WTC11 (cell line): ENCODE results near the gene GPRIN2. TPM values are rescaled to one million over a fixed set of nuclear protein-coding genes. Genes with fewer than 3 reads are reported as not detected.

ENCODE experiments used
- ATAC-seq: fragments of 200-7000 bp; cut with Tn5 transposase; 2 replicates; pipeline ENCODE4 v1.10.0; 2021; ENCODE audit warnings: mild to moderate bottlenecking, moderate library complexity
- CTCF ChIA-PET: fragments of 300-600 bp; sonication (Branson Sonifier 250); formaldehyde crosslinking; loops from one replicate; lab custom pipeline; 2021; ENCODE audit warnings: antibody characterized with exemption; lab: Charles Lee
- POLR2A ChIA-PET: fragments of 350-600 bp; sonication (Branson Sonifier 250); formaldehyde crosslinking; loops from one replicate; lab custom pipeline; 2021; ENCODE audit warnings: antibody characterized with exemption; lab: Charles Lee
- DNase-seq: peaks from one replicate; pipeline ENCODE4 v3.0.0; 2021; ENCODE audit warnings: low spot score
- H3K27ac Mint-ChIP-seq: 2 replicates; pipeline ENCODE4 v1.8.0; 2021; ENCODE audit warnings: mixed read lengths
- H3K27me3 Mint-ChIP-seq: 2 replicates; pipeline ENCODE4 v1.8.0; 2021; ENCODE audit warnings: low read depth, mild to moderate bottlenecking, moderate library complexity, mixed read lengths
- H3K36me3 Mint-ChIP-seq: 2 replicates; pipeline ENCODE4 v1.8.0; 2021; ENCODE audit warnings: mixed read lengths
- H3K4me1 Mint-ChIP-seq: 2 replicates; pipeline ENCODE4 v1.8.0; 2022; ENCODE audit warnings: mixed read lengths
- H3K4me3 Mint-ChIP-seq: 2 replicates; pipeline ENCODE4 v1.8.0; 2021; ENCODE audit warnings: mild to moderate bottlenecking, moderate library complexity, mixed read lengths
- H3K9me3 Mint-ChIP-seq: 2 replicates; pipeline ENCODE4 v1.8.0; 2021; ENCODE audit warnings: mixed read lengths
- ATF2 ChIP-seq: sonication (generic); formaldehyde crosslinking; IDR thresholded peaks from 2 replicates; pipeline ENCODE4 v1.8.1; 2022; ENCODE audit warnings: low read depth, missing genetic modification reagents, borderline replicate concordance
- CDX4 ChIP-seq: fragments of 250-450 bp; sonication (Bioruptor Pico); IDR thresholded peaks from 2 replicates; pipeline ENCODE4 v1.9.0; 2021; ENCODE audit warnings: moderate library complexity, mild to moderate bottlenecking, inconsistent platforms, borderline replicate concordance
- ERG ChIP-seq: fragments of 250-450 bp; sonication (Bioruptor Pico); IDR thresholded peaks from 2 replicates; pipeline ENCODE4 v1.8.0; 2021; ENCODE audit warnings: mild to moderate bottlenecking
- FOXJ3 ChIP-seq: sonication (generic); formaldehyde crosslinking; IDR thresholded peaks from 2 replicates; pipeline ENCODE4 v1.9.0; 2021; ENCODE audit warnings: missing genetic modification reagents, mild to moderate bottlenecking, borderline replicate concordance
- FOXP1 ChIP-seq: sonication (generic); formaldehyde crosslinking; IDR thresholded peaks from 2 replicates; pipeline ENCODE4 v1.8.0; 2022; ENCODE audit warnings: missing genetic modification reagents, mild to moderate bottlenecking, moderate library complexity, borderline replicate concordance
- GABPB1 ChIP-seq: sonication (generic); formaldehyde crosslinking; IDR thresholded peaks from 2 replicates; pipeline ENCODE4 v1.8.1; 2023; ENCODE audit warnings: mild to moderate bottlenecking, missing genetic modification reagents
- JUN ChIP-seq: sonication (generic); formaldehyde crosslinking; IDR thresholded peaks from 2 replicates; pipeline ENCODE4 v1.8.0; 2023; ENCODE audit warnings: mild to moderate bottlenecking, missing genetic modification reagents
- MLX ChIP-seq: sonication (generic); formaldehyde crosslinking; IDR thresholded peaks from 2 replicates; pipeline ENCODE4 v1.8.1; 2023; ENCODE audit warnings: mild to moderate bottlenecking, missing genetic modification reagents, moderate library complexity
- NR3C1 ChIP-seq: sonication (generic); formaldehyde crosslinking; conservative IDR thresholded peaks from 2 replicates; pipeline ENCODE4 v1.8.1; 2023; ENCODE audit warnings: low read depth, mild to moderate bottlenecking, missing genetic modification reagents
- PRRX2 ChIP-seq: fragments of 250-450 bp; sonication (Bioruptor Pico); IDR thresholded peaks from 2 replicates; pipeline ENCODE4 v1.8.0; 2021; ENCODE audit warnings: mild to moderate bottlenecking
- SMAD4 ChIP-seq: sonication (generic); formaldehyde crosslinking; IDR thresholded peaks from 2 replicates; pipeline ENCODE4 v1.8.0; 2022; ENCODE audit warnings: mild to moderate bottlenecking, missing genetic modification reagents
- SOX15 ChIP-seq: fragments of 250-450 bp; sonication (Bioruptor Pico); IDR thresholded peaks from 2 replicates; pipeline ENCODE4 v1.9.0; 2021; ENCODE audit warnings: mild to moderate bottlenecking
- TCF7 ChIP-seq: sonication (generic); formaldehyde crosslinking; IDR thresholded peaks from 2 replicates; pipeline ENCODE4 v1.8.0; 2022; ENCODE audit warnings: mild to moderate bottlenecking, low read depth, missing genetic modification reagents, moderate library complexity
- TP53 ChIP-seq: sonication (generic); formaldehyde crosslinking; IDR thresholded peaks from 2 replicates; pipeline ENCODE4 v1.8.1; 2023; ENCODE audit warnings: mild to moderate bottlenecking, missing genetic modification reagents
- USF1 ChIP-seq: sonication (generic); formaldehyde crosslinking; IDR thresholded peaks from 2 replicates; pipeline ENCODE4 v1.8.0; 2022; ENCODE audit warnings: mild to moderate bottlenecking, missing genetic modification reagents
- ZBTB21 ChIP-seq: sonication (generic); formaldehyde crosslinking; IDR thresholded peaks from 2 replicates; pipeline ENCODE4 v1.8.1; 2023; ENCODE audit warnings: mild to moderate bottlenecking, missing genetic modification reagents, borderline replicate concordance
- ZBTB43 ChIP-seq: sonication (generic); formaldehyde crosslinking; IDR thresholded peaks from 2 replicates; pipeline ENCODE4 v1.8.1; 2023; ENCODE audit warnings: mild to moderate bottlenecking, missing genetic modification reagents
- ZNF138 ChIP-seq: sonication (generic); formaldehyde crosslinking; conservative IDR thresholded peaks from 2 replicates; pipeline ENCODE4 v1.8.1; 2022; ENCODE audit warnings: mild to moderate bottlenecking, moderate library complexity, missing genetic modification reagents
- ZNF219 ChIP-seq: sonication (generic); formaldehyde crosslinking; IDR thresholded peaks from 2 replicates; pipeline ENCODE4 v1.8.0; 2023; ENCODE audit warnings: missing genetic modification reagents, mild to moderate bottlenecking, borderline replicate concordance
- ZNF396 ChIP-seq: fragments of 250-450 bp; sonication (Bioruptor Pico); IDR thresholded peaks from 2 replicates; pipeline ENCODE4 v1.8.0; 2021; ENCODE audit warnings: mild to moderate bottlenecking, moderate library complexity, borderline replicate concordance
- ZNF425 ChIP-seq: fragments of 250-450 bp; sonication (Bioruptor Pico); conservative IDR thresholded peaks from 2 replicates; pipeline ENCODE4 v1.9.0; 2021; ENCODE audit warnings: mild to moderate bottlenecking
- total RNA-seq: library from RNA; stranded (reverse); gene quantifications from 3 replicates; pipeline ENCODE4 v1.2.3, GENCODE V29; 2021

GPRIN2 gene
- total RNA-seq, 1 experiment from 2014 or later: 17.5 TPM

- TF ChIP-seq ZNF425 (CRISPR knock-in tag) (no peak), SMAD4 (CRISPR knock-in tag) (no peak), CDX4 (CRISPR knock-in tag) (no peak), SOX15 (CRISPR knock-in tag) (no peak), JUN (CRISPR knock-in tag) (no peak), ERG (CRISPR knock-in tag) (no peak), ZBTB43 (no peak), NR3C1 (CRISPR knock-in tag) (no peak), ZBTB21 (no peak), TP53 (CRISPR knock-in tag) (no peak), USF1 (CRISPR knock-in tag) (no peak), MLX (no peak), TCF7 (CRISPR knock-in tag) (no peak), FOXJ3 (CRISPR knock-in tag) (no peak)
These were observed 17.6 kb downstream of the GPRIN2 start (continued) for GRCh38 chr10:46538717-46539426.

GRCh38 chr10:46538155-46538554 lies 18.3 kb downstream of the GPRIN2 start:
- H3K4me3 Mint-ChIP-seq: no peak overlapping the region
- ChIA-PET CTCF (interaction anchor here (4.7 kb wide), 1 partner anchor 310 kb away, joined by 18 read pairs; no protein-coding TSS in a partner anchor), POLR2A (no interaction called here)
- H3K4me1 Mint-ChIP-seq: peaks cover 31% of the 10 kb centered on the region
- no peak overlapping the region for H3K27ac Mint-ChIP-seq
- no peaks in the 10 kb centered on the region for H3K36me3 Mint-ChIP-seq
- TF ChIP-seq FOXP1 (CRISPR knock-in tag) (no peak), ZNF219 (no peak), ATF2 (no peak), ZNF138 (CRISPR knock-in tag) (no peak), PRRX2 (no peak), GABPB1 (CRISPR knock-in tag) (no peak), ZNF396 (CRISPR knock-in tag) (no peak)
- TF ChIP-seq, all 79 proteins: peak for 0
- Mint-ChIP-seq H3K27me3 (peaks cover 9% of the 10 kb centered on the region), H3K9me3 (no peaks in the 10 kb centered on the region)
- DNase-seq (peak; percentile 4), ATAC-seq (no peak)
